NCI-H1092 (cell line): ENCODE data around the gene GRIN2C.

Experiments
- DNase-seq: peaks from one replicate; lab custom pipeline; 2025; lab: John Stamatoyannopoulos, UW

The GRIN2C gene

DNA sequence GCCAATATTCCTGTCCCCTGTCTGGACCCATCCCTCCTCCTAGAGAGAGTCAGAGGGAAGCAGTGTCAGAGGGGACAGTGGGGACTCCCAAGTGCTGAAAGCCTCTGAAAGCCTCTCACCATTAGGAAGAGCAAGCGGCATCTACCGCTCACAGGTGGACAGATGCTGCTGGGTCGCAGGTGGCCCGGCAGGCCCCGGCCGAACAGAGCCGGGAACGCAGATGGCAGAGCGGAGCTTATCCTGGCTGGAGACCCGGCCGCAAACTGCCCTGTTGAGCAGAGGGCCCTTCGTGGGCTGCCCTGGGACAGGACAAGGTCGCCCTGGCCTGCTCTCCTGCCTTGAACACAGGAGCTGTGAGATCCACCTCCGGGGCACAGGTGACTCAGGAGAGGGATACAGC lies 60.6 kb downstream of the GRIN2C start:
- DNase-seq, result no peak

DNA sequence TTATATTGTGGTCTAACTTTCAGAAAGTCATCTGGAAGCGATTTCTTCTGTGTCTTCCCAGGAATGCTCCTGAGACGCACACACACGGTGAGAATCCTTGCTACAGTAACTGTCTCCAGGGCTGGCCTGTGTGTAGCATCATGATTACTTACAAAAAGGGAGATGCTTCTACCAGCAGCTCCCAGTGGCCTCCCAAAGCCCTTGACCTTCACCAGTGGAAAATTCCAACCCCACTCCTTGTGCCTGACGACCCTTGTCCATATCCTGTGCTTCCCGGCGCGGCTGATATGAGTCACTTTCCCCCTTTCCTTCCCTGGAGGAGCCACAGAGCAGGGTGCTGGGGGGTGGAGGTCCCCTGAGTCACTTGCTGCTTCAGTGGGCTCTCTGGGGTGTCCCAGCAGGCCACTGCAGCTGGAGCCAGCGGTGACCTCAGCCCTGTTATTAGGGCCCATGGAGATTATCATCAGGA lies 61.4 kb downstream of the GRIN2C start:
- DNase-seq, result no peak

DNA sequence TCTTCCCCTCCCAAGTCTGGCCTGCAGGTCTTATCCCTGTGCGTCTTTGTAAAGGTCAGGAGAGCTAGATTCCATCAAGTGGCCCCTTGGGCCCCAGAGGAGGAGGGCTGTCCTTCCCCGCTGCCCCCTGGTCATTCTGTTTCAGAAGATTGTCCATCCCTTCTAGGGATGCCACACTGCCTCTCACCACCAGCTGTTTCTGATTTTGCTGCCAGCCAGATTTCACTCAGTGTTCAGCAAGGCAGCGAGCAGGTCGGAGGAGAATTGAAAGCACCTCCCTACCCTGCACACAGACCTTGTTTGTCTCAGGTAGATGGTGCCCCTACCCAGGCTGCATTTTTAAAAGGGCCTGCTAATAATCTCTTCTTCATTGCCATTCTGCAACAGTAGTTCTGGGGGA lies 61.9 kb downstream of the GRIN2C start:
- no peak for DNase-seq

DNA sequence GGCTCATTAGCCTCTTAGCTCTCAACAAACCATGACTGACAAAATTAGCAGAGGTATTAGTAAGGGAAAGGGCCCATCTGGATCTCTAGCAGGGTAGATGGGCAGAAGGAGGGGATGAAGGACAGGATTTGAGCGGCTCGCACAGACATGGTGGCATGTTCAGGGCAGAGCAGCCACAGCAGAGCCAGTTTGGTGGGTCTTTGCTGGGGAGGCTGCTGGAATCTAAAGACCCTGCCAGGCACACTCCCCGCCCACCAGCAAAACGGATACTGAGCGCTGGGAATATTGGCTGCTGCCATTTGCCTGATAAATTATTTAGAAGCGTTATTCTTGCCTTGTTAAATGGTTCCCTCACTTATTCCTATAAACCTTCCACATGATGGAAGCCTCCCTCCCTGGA lies 62.8 kb downstream of the GRIN2C start:
- no peak for DNase-seq

DNA sequence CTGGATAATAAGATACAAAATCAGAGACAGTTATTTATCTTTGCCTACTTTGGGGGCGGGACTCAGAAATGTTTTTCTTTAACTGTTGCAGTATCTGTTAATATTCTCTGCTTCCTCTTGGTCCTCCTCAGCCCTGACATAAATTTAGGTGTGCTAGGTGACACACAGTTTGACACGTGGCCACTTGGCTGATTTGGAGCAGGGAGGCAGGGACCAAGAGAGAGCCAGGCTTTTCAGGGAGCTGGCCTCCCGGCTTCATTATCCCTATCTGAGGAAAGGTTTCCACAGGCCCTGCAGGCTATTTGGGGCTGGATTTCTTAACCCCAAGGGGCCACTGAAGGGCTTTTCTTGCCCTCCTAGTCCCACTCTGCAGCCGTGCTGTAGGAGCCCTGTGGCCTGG lies 63.5 kb downstream of the GRIN2C start:
- DNase-seq, result no peak

DNA sequence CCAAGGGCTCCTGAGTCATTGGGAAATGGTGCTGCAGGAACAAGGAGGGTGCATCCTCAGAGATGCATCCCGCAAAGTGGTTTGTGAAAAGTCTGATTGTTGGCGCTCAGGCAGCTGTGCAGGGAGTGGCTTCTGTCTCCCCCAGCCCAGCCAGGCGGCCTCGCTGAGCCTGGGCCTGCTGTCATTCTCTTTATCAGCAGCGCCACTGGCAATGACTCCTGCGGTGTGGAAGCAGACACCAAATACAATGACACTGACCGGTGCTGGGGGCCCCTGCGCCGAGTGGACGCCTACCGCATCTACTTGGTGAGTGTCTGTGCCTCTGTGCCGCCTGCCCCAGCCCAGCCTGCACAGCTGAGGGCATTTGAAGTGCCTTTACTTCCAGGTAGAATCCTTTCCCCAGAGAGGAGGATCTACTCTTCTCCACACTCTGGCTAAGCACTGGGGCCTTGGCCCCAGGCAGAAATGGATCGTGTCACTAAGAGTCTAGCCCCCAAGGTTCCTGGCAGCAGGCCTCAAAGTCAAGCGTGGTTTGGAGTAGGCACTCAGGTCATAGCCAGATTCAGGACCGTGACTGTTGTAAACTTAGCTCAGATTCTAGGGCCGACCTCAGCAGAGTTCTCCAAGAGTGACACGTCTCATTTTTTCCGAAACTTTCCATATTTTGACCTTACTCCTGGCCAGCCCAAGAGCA lies 64.2 kb downstream of the GRIN2C start:
- no peak for DNase-seq

DNA sequence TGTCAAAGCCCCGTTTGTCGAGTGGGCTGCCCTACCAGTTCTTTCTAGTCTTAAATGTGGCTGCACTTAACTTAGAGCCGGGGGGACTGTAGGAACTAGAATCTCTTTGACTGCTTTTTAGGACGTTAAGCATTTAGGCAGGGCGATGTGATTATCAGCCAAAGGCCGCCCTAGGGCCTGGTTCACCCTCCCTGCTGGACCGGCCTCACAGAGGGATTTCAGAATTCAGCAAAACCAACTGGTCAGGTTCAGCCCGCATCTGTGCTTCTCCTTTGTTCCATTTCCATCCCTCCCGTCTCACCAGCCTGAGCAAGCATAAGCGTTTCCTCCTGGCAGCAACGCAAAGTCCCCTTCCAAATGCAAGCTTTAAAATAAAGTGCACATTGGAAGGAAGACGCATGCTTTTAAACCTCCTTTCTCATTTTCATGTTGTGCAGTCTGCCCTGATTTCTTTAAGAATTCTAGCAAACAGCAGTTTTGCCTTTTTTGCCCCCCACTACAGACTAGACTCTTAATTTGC lies 67.0 kb downstream of the GRIN2C start:
- DNase-seq, result no peak
